CD4-positive, CD25-positive, alpha-beta regulatory T cell (primary cell): ENCODE results near the gene SLC7A14. TPM values are rescaled to one million over a fixed set of nuclear protein-coding genes. Genes with fewer than 3 reads are reported as not detected.

Experiments
- ATAC-seq, 2 donors: fragments of 150-1000 bp; cut with Tn5 transposase; one replicate each; pipeline ENCODE4 v1.10.0; 2021; ENCODE audit warnings: low read depth in 2 of 2, moderate number of reproducible peaks in 2 of 2, moderate library complexity in 1 of 2
- DNase-seq, 3 donors: peaks; one replicate each; pipeline versions ENCODE4 v3.0.0 to v3.0.0-alpha.2; 2012 to 2022; ENCODE audit warnings: mixed read lengths in 1 of 3
- H3K27ac ChIP-seq: one replicate; pipeline ENCODE4 v1.7.0; 2013; ENCODE audit warnings: mild to moderate bottlenecking, low read length; ENCODE audit not compliant: insufficient read depth, poor library complexity, severe bottlenecking
- H3K27me3 ChIP-seq: one replicate; pipeline ENCODE4 v1.7.0; 2013; ENCODE audit warnings: low read length; ENCODE audit not compliant: control insufficient read depth, insufficient read depth
- H3K36me3 ChIP-seq: one replicate; pipeline ENCODE4 v1.7.0; 2013; ENCODE audit warnings: mild to moderate bottlenecking, low read length, moderate library complexity; ENCODE audit not compliant: control insufficient read depth, insufficient read depth
- H3K4me1 ChIP-seq: 2 replicates; pipeline ENCODE4 v1.7.0; 2013; ENCODE audit warnings: mild to moderate bottlenecking, low read length; ENCODE audit not compliant: insufficient read depth, control insufficient read depth, poor library complexity, severe bottlenecking
- H3K4me3 ChIP-seq: one replicate; pipeline ENCODE4 v1.7.0; 2013; ENCODE audit warnings: low read depth, mild to moderate bottlenecking, low read length, moderate library complexity
- H3K9me3 ChIP-seq, 2 experiments: 1 replicate in 1 of 2; 2 replicates in 1 of 2; pipeline ENCODE4 v1.7.0; 2013; ENCODE audit warnings: low read length in 2 of 2, mild to moderate bottlenecking in 1 of 2, moderate library complexity in 1 of 2; ENCODE audit not compliant: control insufficient read depth in 2 of 2
- H3K27ac Mint-ChIP-seq, 3 donors: one replicate each; pipeline ENCODE4 v1.8.0; 2020 to 2022; ENCODE audit warnings: mild to moderate bottlenecking in 3 of 3, mixed read lengths in 3 of 3, moderate library complexity in 2 of 3
- H3K27me3 Mint-ChIP-seq: one replicate; pipeline ENCODE4 v1.8.0; 2022; ENCODE audit warnings: mild to moderate bottlenecking, mixed read lengths
- H3K36me3 Mint-ChIP-seq: one replicate; pipeline ENCODE4 v1.8.0; 2020; ENCODE audit warnings: mixed read lengths
- H3K4me1 Mint-ChIP-seq, 4 donors: one replicate each; pipeline ENCODE4 v1.8.0; 2020 to 2022; ENCODE audit warnings: mixed read lengths in 4 of 4, mild to moderate bottlenecking in 1 of 4
- H3K4me3 Mint-ChIP-seq, 4 donors: one replicate each; pipeline ENCODE4 v1.8.0; 2020 to 2022; ENCODE audit warnings: mild to moderate bottlenecking in 4 of 4, mixed read lengths in 4 of 4, moderate library complexity in 3 of 4
- H3K9me3 Mint-ChIP-seq, 7 donors: one replicate each; pipeline ENCODE4 v1.8.0; 2020 to 2022; ENCODE audit warnings: mixed read lengths in 7 of 7, mild to moderate bottlenecking in 3 of 7, moderate library complexity in 2 of 7
- polyA plus RNA-seq, 4 donors: library from polyadenylated mRNA; unstranded; fragments of 300-500 nt; fragmentation: Illumina TruSeq; gene quantifications; one replicate each; pipeline ENCODE4 v1.2.3, GENCODE V29; 2021
- total RNA-seq: library from RNA; stranded (reverse); gene quantifications from one replicate; pipeline ENCODE4 v1.2.3, GENCODE V29; 2022

Gene SLC7A14
- total and polyA plus RNA-seq, 5 donors from 2014 or later: not detected

DNA sequence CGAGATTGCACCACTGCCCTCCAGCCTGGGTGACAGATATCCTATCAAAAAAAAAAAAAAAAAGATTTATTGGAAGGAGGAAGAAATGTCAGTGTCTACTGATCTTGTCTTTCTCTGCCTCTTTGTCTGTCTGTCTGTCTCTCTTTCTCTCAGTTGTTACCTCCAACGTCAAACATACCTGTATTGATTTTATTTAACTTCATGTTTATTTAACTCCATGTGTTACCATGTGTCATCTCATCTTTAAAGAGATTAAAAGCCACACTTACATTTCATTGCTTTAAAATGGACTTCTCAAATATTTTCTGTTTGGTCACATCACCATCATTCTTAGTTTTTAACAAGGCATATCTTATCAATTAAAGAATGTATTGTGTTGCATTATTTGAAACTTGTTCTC lies 157.8 kb downstream of the SLC7A14 start:
- Mint-ChIP-seq H3K4me3 (no peak overlapping the region), H3K27ac (no peak overlapping the region)

GRCh38 chr3:170426240-170426797 lies 159.6 kb downstream of the SLC7A14 start:
- H3K36me3 ChIP-seq: no peaks in the 10 kb centered on the region
- H3K4me1 ChIP-seq: no peaks in the 10 kb centered on the region
- no peaks in the 10 kb centered on the region for H3K9me3 ChIP-seq
- H3K27me3 ChIP-seq: peaks cover 4% of the 10 kb centered on the region
- Mint-ChIP-seq H3K4me3 (no peak overlapping the region), H3K36me3 (no peaks in the 10 kb centered on the region), H3K27ac (no peak overlapping the region), H3K9me3 (no peaks in the 10 kb centered on the region), H3K27me3 (peaks cover 19% of the 10 kb centered on the region), H3K4me1 (peaks cover 0 to 11% (median 6%) of the 10 kb centered on the region in 4 donors)
- ATAC-seq (no peak), DNase-seq (no peak)
- H3K4me3 ChIP-seq: no peak overlapping the region
- no peak overlapping the region for H3K27ac ChIP-seq

More for the DNA sequence above, 157.8 kb downstream of the SLC7A14 start:
- DNase-seq (no peak), ATAC-seq (no peak)
- no peak overlapping the region for H3K4me3 ChIP-seq
- H3K27me3 ChIP-seq: peaks cover 4% of the 10 kb centered on the region
- H3K36me3 ChIP-seq: no peaks in the 10 kb centered on the region
- no peaks in the 10 kb centered on the region for H3K9me3 ChIP-seq
- peaks cover 0 to 1% (median 0%) of the 10 kb centered on the region in 7 donors for H3K9me3 Mint-ChIP-seq
- H3K4me1 ChIP-seq: no peaks in the 10 kb centered on the region
- H3K27ac ChIP-seq: no peak overlapping the region
- no peaks in the 10 kb centered on the region for H3K36me3 Mint-ChIP-seq
- peaks cover 11% of the 10 kb centered on the region for H3K27me3 Mint-ChIP-seq
- H3K4me1 Mint-ChIP-seq: peaks cover 0 to 11% (median 6%) of the 10 kb centered on the region in 4 donors

DNA sequence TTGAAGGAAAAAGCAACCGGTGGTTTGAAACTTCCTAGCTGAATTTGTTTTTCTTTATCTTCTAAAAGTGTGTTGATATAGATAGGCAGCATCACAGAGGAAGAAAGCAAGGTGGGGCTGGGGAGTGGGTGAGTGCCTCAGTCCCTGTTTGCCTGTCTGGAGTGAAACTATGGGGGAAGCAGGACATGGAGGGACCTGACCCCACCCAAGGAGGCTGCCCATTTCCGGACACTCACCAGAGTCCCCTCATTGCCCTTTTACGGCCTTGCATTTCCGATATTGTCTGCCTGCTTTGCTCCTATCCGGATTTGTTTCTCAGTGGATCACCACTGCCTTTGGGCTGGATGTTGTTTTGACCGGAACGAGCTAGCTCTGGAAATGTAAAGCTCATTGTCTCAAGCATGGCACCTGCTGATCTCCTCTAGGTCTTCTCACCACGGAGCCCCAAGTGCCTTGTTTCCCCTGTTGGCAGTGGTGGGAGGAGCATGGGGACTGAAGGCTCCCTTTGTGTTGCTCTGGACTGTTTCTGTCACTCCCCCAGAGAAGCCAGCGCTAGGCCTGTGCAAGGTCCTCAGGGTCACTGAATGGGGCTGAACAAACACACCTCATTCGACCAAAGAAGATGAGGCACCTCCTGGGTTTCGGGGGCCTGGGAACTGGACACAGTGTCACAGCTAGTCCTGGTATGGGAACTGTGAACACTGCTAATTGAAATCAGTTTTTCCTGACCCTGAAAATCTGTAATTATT lies 160.2 kb downstream of the SLC7A14 start:
- no peaks in the 10 kb centered on the region for H3K36me3 Mint-ChIP-seq
- Histone ChIP-seq H3K4me1 (no peaks in the 10 kb centered on the region), H3K4me3 (no peak overlapping the region), H3K27ac (no peak overlapping the region), H3K36me3 (no peaks in the 10 kb centered on the region), H3K9me3 (no peaks in the 10 kb centered on the region), H3K27me3 (peaks cover 5% of the 10 kb centered on the region)
- no peaks in the 10 kb centered on the region for H3K9me3 Mint-ChIP-seq
- H3K27me3 Mint-ChIP-seq: peaks cover 19% of the 10 kb centered on the region
- no peak for DNase-seq
- no peak for ATAC-seq
- H3K27ac Mint-ChIP-seq: no peak overlapping the region
- peaks cover 0 to 11% (median 6%) of the 10 kb centered on the region in 4 donors for H3K4me1 Mint-ChIP-seq
- no peak overlapping the region for H3K4me3 Mint-ChIP-seq

DNA sequence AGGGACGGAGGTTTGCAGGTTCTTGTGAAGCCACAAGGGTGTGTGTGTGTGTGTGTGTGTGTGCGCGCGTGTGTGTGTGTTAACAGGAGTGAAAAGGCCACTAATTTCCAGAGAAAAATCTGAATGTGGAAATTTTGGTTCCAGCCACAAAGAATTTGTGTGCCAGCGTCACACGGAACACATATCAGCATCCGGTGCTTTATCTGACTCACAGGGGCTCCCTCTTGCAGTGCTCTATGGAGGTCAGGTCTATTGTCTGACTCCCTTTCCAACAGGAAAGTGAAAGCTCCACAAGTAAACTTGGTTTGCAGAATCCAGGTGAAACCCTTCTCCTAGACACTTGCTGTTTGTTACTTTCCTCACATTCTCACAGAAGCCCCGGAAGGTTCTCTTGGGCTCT lies 161.0 kb downstream of the SLC7A14 start:
- Histone ChIP-seq H3K27me3 (peaks cover 7% of the 10 kb centered on the region), H3K36me3 (no peaks in the 10 kb centered on the region), H3K4me3 (no peak overlapping the region), H3K27ac (no peak overlapping the region), H3K9me3 (no peaks in the 10 kb centered on the region), H3K4me1 (peaks cover 1% of the 10 kb centered on the region)
- H3K27ac Mint-ChIP-seq: no peak overlapping the region
- H3K4me1 Mint-ChIP-seq: peaks cover 0 to 11% (median 8%) of the 10 kb centered on the region in 4 donors
- ATAC-seq (no peak), DNase-seq (no peak)
- peaks cover 25% of the 10 kb centered on the region for H3K27me3 Mint-ChIP-seq
- no peaks in the 10 kb centered on the region for H3K36me3 Mint-ChIP-seq
- H3K4me3 Mint-ChIP-seq: no peak overlapping the region
- no peaks in the 10 kb centered on the region for H3K9me3 Mint-ChIP-seq

- DNase-seq: no peak
- H3K27me3 Mint-ChIP-seq: peaks cover 30% of the 10 kb centered on the region
- no peak overlapping the region for H3K27ac Mint-ChIP-seq
- H3K27me3 ChIP-seq: peaks cover 11% of the 10 kb centered on the region
- no peaks in the 10 kb centered on the region for H3K9me3 ChIP-seq
- no peak overlapping the region for H3K27ac ChIP-seq
- no peaks in the 10 kb centered on the region for H3K36me3 ChIP-seq
- no peak overlapping the region for H3K4me3 Mint-ChIP-seq
- H3K36me3 Mint-ChIP-seq: no peaks in the 10 kb centered on the region
- no peaks in the 10 kb centered on the region for H3K9me3 Mint-ChIP-seq
- ATAC-seq: no peak
- H3K4me3 ChIP-seq: no peak overlapping the region
- peaks cover 0 to 12% (median 6%) of the 10 kb centered on the region in 4 donors for H3K4me1 Mint-ChIP-seq
- H3K4me1 ChIP-seq: peaks cover 15% of the 10 kb centered on the region
These were observed 162.8 kb downstream of the SLC7A14 start for GRCh38 chr3:170423001-170423615.

- ATAC-seq: no peak
- no peak overlapping the region for H3K27ac ChIP-seq
- H3K36me3 ChIP-seq: no peaks in the 10 kb centered on the region
- H3K4me1 ChIP-seq: peaks cover 15% of the 10 kb centered on the region
- peaks cover 21% of the 10 kb centered on the region for H3K27me3 ChIP-seq
- no peaks in the 10 kb centered on the region for H3K9me3 ChIP-seq
- no peak overlapping the region for H3K4me3 Mint-ChIP-seq
- no peaks in the 10 kb centered on the region for H3K9me3 Mint-ChIP-seq
- no peak overlapping the region for H3K4me3 ChIP-seq
- H3K27me3 Mint-ChIP-seq: peaks cover 34% of the 10 kb centered on the region
- no peak overlapping the region for H3K27ac Mint-ChIP-seq
- H3K36me3 Mint-ChIP-seq: no peaks in the 10 kb centered on the region
- peaks cover 0 to 15% (median 6%) of the 10 kb centered on the region in 4 donors for H3K4me1 Mint-ChIP-seq
- DNase-seq: no peak
These were observed 164.1 kb downstream of the SLC7A14 start for GRCh38 chr3:170421758-170422157.

DNA sequence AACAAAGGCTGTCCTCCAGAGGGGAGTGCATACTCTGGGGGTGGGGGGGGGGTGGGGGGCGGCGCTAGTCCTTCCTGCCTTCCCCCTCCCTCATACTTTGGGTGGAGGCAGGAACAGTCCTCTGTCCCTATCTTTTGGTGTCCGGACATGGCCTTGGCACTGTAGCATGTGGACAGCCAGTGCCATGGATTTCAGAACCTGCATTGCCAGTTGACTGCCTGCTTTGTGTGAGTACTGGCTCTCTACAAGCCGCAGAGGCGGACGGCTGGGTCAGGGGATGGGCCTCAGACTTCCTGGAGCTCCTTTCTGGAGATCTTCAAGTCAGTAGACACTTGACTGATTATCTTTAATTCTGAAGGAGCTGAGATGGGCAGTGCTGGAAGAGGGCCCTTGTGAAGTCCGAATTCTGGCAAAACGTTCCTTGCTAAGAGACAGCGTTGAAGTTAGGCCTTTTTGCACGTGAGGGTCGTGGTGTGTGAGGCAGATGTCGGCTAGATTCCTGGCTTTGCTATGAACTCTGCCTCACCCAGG lies 164.7 kb downstream of the SLC7A14 start:
- Mint-ChIP-seq H3K36me3 (no peaks in the 10 kb centered on the region), H3K4me1 (peaks cover 0 to 15% (median 6%) of the 10 kb centered on the region in 4 donors), H3K27me3 (peaks cover 40% of the 10 kb centered on the region), H3K4me3 (no peak overlapping the region), H3K27ac (no peak overlapping the region), H3K9me3 (no peaks in the 10 kb centered on the region)
- no peak overlapping the region for H3K4me3 ChIP-seq
- DNase-seq: no peak
- H3K27ac ChIP-seq: no peak overlapping the region
- no peak for ATAC-seq
- H3K27me3 ChIP-seq: peaks cover 21% of the 10 kb centered on the region
- no peaks in the 10 kb centered on the region for H3K36me3 ChIP-seq
- no peaks in the 10 kb centered on the region for H3K9me3 ChIP-seq
- H3K4me1 ChIP-seq: peaks cover 15% of the 10 kb centered on the region
